ENCODE measurements around the gene TNIK. TPM values are rescaled to one million over a fixed set of nuclear protein-coding genes. Genes with fewer than 3 reads are reported as not detected.

TNIK gene
- total RNA-seq, 4 donors from 2014 or later = 32.9 to 52.0 (median 40.2) TPM

- no peak for TF ChIP-seq CTCF (IDR thresholded peaks at IDR 0.05)
- TF ChIP-seq POLR2A (IDR thresholded peaks at IDR 0.05) = no peak
- TF ChIP-seq POLR2AphosphoS5 (IDR thresholded peaks at IDR 0.05) = no peak
- TF ChIP-seq EP300 (IDR thresholded peaks at IDR 0.05; ENCODE audit: low read depth) = no peak
- H3K9me3 ChIP-seq = no peaks in the 10 kb centered on the region
- no peak for DNase-seq
- intact Hi-C loops (cut with DNase I; ENCODE audit: low total_unique reads) (no loop called here), in situ Hi-C loops (cut with MboI; ENCODE audit: low pct_ligation_motif_present in 1 of 4, low pct_unique_long_range_greater_than_20kb in 1 of 4, low sequenced_read_pairs in 3 of 4) (no loop called here)
- H3K4me3 ChIP-seq = no peak overlapping the region
- WGBS, 2 donors (ENCODE audit: low coverage in 1 of 2) = 90 to 100% methylated on average over 2 of the region's 2 CpGs
- H3K27me3 ChIP-seq = no peaks in the 10 kb centered on the region
- H3K4me1 ChIP-seq = peaks cover 0 to 23% (median 0%) of the 10 kb centered on the region in 4 donors
- no peak overlapping the region for H3K27ac ChIP-seq
- no peaks in the 10 kb centered on the region for H3K36me3 ChIP-seq
Observed at GRCh38 chr3:171270541-171270940, 189.7 kb downstream of the TNIK start.

GRCh38 chr3:171269542-171269941 is 190.7 kb downstream of the TNIK start:
- peaks cover 0 to 23% (median 0%) of the 10 kb centered on the region in 4 donors for H3K4me1 ChIP-seq
- no peaks in the 10 kb centered on the region for H3K36me3 ChIP-seq
- H3K4me3 ChIP-seq = no peak overlapping the region
- H3K9me3 ChIP-seq = no peaks in the 10 kb centered on the region
- no peaks in the 10 kb centered on the region for H3K27me3 ChIP-seq
- TF ChIP-seq POLR2A (IDR thresholded peaks at IDR 0.05) = no peak
- no peak for TF ChIP-seq EP300 (IDR thresholded peaks at IDR 0.05; ENCODE audit: low read depth)
- TF ChIP-seq POLR2AphosphoS5 (IDR thresholded peaks at IDR 0.05) = no peak
- TF ChIP-seq CTCF (IDR thresholded peaks at IDR 0.05) = no peak
- in situ Hi-C loops (cut with MboI; ENCODE audit: low pct_ligation_motif_present in 1 of 4, low pct_unique_long_range_greater_than_20kb in 1 of 4, low sequenced_read_pairs in 3 of 4) (no loop called here), intact Hi-C loops (cut with DNase I; ENCODE audit: low total_unique reads) (no loop called here)
- no peak overlapping the region for H3K27ac ChIP-seq
- DNase-seq = no peak

GRCh38 chr3:171268677-171269076 is 191.5 kb downstream of the TNIK start:
- TF ChIP-seq POLR2A (IDR thresholded peaks at IDR 0.05) (no peak), CTCF (IDR thresholded peaks at IDR 0.05) (no peak), EP300 (IDR thresholded peaks at IDR 0.05; ENCODE audit: low read depth) (no peak), POLR2AphosphoS5 (IDR thresholded peaks at IDR 0.05) (no peak)
- Histone ChIP-seq H3K4me3 (no peak overlapping the region), H3K4me1 (peaks cover 0 to 23% (median 0%) of the 10 kb centered on the region in 4 donors), H3K9me3 (no peaks in the 10 kb centered on the region), H3K27me3 (no peaks in the 10 kb centered on the region), H3K27ac (no peak overlapping the region), H3K36me3 (no peaks in the 10 kb centered on the region)
- WGBS, 2 donors (ENCODE audit: low coverage in 1 of 2) = 71 to 73% methylated on average over 1 of the region's 1 CpG
- no peak for DNase-seq
- in situ Hi-C loops (cut with MboI; ENCODE audit: low pct_ligation_motif_present in 1 of 4, low pct_unique_long_range_greater_than_20kb in 1 of 4, low sequenced_read_pairs in 3 of 4) (no loop called here), intact Hi-C loops (cut with DNase I; ENCODE audit: low total_unique reads) (no loop called here)

GRCh38 chr3:171267104-171267503 is 193.1 kb downstream of the TNIK start:
- H3K4me3 ChIP-seq = no peak overlapping the region
- peaks cover 0 to 29% (median 0%) of the 10 kb centered on the region in 4 donors for H3K4me1 ChIP-seq
- H3K9me3 ChIP-seq = no peaks in the 10 kb centered on the region
- TF ChIP-seq POLR2A (IDR thresholded peaks at IDR 0.05) (no peak), POLR2AphosphoS5 (IDR thresholded peaks at IDR 0.05) (no peak), EP300 (IDR thresholded peaks at IDR 0.05; ENCODE audit: low read depth) (no peak), CTCF (IDR thresholded peaks at IDR 0.05) (no peak)
- H3K27me3 ChIP-seq = no peaks in the 10 kb centered on the region
- no peak for DNase-seq
- no peaks in the 10 kb centered on the region for H3K36me3 ChIP-seq
- in situ Hi-C loops (cut with MboI; ENCODE audit: low pct_ligation_motif_present in 1 of 4, low pct_unique_long_range_greater_than_20kb in 1 of 4, low sequenced_read_pairs in 3 of 4) = no loop called here
- peak overlapping the region in 1 of 4 donors; percentile 4 for H3K27ac ChIP-seq
- intact Hi-C loops (cut with DNase I; ENCODE audit: low total_unique reads) = no loop called here
- 59 to 67% methylated on average over 1 of the region's 1 CpG for WGBS, 2 donors (ENCODE audit: low coverage in 1 of 2)
